GM19438 (cell line): Measurements from ENCODE around the gene KIAA1328.
"Not testable (repeated sequence)": the region's sequence is repeated elsewhere in the genome, so short reads cannot be mapped to it uniquely, and the experiment has no call there.

Experiments used
- ATAC-seq: cut with Tn5 transposase; IDR thresholded peaks from one replicate; pipeline ENCODE4 v1.9.1; 2021; ENCODE audit warnings: low read depth; ENCODE audit not compliant: unreplicated experiment

Gene KIAA1328

DNA sequence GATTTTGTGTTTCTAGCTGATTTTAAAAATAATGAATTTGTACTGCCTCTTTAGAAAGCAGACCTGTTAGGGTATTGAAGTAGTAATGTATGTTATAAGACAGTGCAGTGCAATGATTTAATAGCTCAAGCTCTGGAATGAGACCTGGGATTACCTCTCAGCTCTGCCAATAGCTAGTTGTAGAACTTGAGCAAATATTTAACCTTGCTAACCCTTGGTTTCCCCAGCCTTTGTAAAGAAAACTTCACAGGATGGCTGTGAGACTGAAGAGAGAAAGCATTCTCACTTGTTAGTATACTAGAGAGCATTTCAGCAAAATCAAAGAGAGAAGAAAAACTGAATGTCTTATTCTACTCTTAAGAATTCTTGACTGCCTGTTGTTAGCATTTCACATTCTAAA is 293.9 kb downstream of the KIAA1328 start:
- no peak for ATAC-seq

GRCh38 chr18:37124516-37124915 is 295.6 kb downstream of the KIAA1328 start:
- ATAC-seq: no peak

GRCh38 chr18:37135177-37135576 is 306.2 kb downstream of the KIAA1328 start:
- ATAC-seq: no peak

DNA sequence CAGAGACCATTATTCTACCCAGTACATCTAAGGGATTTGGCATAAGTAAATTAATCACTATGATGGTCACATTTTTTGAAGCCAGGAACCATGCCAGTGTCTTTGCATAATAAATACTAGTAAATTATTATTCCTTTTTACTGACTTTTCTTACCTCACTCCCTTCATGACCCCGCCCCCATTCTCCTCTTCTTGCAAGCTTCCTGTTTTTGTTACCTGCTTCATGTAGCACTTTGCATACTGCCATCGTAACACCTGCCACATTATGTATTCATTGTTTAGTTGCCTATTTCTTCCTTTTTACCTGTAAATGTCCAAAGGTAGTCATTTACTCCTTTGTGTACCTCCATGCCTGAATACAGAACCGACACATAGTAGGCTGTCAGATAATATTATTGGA is 309.5 kb downstream of the KIAA1328 start:
- ATAC-seq: no peak

DNA sequence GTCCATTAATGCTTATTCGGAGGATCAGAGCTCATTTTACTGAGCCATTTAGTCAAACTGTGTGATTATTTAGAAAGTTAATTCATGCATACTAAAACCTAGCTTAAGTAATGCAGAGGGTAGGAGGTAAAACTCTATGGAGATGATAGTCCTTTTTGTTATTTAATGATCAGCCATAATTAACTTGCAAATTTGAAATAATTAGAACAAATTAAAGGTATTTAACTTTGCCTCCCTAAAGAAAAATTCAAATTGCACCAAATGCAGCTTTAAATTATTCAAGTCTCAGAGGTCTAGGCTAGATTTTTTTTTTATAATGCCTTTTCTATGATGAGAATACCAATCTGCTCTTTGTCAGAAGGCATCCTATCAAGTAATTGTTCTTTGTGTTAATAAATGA is 310.9 kb downstream of the KIAA1328 start:
- ATAC-seq: no peak

DNA sequence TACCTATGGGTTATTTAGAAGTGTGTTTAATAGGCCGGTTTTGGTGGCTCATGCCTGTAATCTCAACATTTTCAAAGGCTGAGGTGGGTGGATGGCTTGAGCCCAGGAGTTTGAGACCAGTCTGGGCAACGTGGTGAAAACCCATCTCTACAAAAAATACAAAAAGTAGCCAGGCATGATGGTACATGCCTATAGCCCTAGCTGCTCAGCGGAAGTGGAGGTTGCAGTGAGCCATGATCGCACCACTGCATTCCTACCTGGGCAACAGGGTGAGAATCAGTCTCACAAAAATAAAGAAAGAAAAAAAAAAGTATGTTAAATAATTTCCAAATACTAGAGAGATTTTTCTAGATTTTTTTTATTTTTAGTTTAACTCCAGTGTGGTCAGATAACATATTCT is 316.0 kb downstream of the KIAA1328 start:
- no peak for ATAC-seq

GRCh38 chr18:37156330-37156942 is 327.5 kb downstream of the KIAA1328 start:
- ATAC-seq: no peak

- ATAC-seq: no peak
Observed at GRCh38 chr18:37160038-37160820, 331.3 kb downstream of the KIAA1328 start.

GRCh38 chr18:37161491-37161890 is 332.6 kb downstream of the KIAA1328 start:
- no peak for ATAC-seq

DNA sequence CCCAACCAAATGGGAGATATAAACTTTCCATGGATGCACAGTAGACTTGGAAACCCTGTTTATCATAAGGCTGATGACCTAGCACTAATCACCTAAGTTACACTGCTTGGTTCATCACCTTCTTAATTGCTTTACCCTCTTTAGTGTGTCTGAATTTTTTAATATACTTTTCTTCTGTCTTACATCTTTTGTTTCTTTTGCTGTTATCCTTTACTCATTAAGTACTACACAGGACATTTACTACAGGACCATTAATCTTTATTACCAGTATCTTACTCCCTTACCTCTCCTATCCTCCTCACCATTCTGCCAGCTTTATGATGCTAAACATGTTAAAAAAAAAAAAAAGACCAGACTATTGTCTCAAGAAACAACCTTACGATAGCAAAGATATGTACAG is 333.6 kb downstream of the KIAA1328 start:
- ATAC-seq: no peak

DNA sequence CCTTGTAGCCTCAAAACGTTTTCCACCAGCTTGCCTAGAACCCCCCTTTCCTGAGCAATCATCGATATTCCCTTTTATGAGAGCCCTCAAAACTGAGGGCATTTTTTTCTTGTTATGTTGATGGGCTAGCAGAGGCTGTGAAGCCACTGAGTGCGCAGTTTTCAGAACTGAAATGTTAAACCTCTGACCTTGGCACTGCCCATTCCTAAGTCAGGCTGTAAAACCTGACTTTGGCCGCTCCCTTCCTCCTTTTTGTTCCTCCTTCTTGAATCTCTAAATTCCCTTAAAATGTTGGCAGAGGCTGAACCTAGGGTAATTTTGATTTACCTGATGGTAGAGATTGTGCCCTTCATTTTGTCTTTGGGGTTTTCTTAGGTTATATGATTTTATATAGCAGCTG is 334.2 kb downstream of the KIAA1328 start:
- ATAC-seq: no peak

DNA sequence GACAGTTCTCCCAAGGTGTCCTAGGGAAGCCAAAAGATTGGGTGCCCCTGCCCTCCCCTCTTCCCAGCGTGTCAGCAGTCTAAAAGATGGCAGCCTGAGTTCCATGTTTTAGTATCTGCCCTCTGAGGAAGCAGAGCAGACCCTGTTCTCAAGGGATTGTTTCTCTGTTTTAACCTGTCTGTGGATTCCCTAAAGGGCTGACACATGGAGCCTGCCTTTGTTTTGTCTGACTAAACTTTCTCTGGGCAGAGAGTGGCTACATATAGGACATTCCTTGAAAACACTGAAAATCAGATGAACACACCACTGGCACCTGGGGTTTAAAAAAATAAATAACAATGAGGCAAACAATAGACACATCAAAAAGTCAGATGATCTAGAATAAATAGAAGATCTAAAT is 337.6 kb downstream of the KIAA1328 start:
- no peak for ATAC-seq

GRCh38 chr18:37166966-37167365 is 338.0 kb downstream of the KIAA1328 start:
- ATAC-seq: not testable (repeated sequence)

- no peak for ATAC-seq
Observed at GRCh38 chr18:37170984-37171383, 342.1 kb downstream of the KIAA1328 start.

DNA sequence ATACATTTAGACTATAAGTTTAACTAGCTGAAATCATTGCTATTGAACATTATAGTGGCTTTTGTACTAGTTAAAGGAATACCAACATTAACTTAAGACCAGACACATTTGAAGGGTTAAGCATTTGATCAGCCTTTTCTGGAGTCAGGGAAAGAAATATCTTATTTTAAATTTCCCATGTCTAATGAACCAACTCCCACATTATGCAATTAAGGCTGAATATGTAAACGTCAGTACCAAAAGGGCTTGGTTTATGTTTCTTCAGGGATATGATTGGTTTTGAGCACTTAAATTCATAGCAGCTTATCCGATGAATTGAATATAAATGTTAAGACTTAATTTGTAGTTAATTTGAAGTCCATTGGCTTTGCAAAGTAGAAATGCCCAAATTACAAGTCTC is 344.5 kb downstream of the KIAA1328 start:
- no peak for ATAC-seq

DNA sequence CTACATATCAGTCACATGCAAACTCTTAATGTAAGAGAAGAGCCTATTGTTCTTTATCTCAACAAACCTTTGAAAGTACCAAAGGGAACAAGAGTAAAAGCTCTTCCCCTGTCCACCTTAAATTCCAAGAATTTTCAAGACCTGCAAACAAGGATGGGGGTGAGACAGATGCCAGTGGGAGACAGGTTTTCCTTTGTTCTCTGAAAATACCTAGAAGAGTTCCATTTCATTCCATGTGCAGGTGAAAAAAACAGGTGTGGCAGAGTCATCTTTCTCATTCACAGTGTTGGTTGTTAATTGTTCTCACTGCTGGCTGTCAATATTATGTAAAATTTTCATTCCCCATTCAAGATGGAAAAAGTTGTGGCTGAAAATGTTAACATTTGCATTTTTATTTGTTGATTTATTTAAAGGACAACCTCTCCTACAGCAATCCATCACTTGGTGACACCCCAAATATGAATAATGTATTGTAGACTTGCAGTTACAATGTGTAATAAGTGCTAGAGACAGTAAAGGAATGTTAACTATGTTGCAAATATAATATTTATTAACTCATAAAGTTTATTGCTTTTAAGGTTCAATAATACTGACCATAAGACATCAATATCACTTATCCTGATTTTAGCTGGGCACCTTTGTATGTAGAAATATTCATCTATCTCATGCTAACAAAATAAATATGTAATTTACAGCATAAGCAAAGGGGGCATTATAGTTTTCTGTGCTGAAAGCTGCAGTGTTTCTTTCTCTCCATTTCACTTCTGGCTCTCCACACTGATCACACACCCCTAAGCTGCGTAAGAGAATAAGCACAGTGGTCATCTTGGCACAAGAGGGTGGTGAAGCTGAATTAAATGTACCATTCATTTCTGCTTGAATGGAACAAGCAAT is 347.0 kb downstream of the KIAA1328 start:
- ATAC-seq: no peak

DNA sequence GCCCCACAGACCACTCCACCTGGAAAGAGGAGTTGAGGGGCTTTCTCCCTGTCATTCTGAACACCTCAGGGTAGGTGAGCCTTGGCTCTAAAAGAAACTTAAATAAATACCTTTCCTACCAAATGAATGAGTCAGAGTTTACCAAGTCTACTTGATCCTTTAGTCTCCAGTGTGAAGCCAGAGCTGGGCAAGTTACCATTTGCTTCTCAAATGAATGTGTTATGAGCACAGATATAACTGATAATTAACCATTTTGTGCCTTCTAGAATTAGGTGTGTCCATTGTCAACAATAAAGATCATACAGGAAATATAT is 347.7 kb downstream of the KIAA1328 start:
- no peak for ATAC-seq

- no peak for ATAC-seq
Observed at GRCh38 chr18:37179384-37179783, 350.5 kb downstream of the KIAA1328 start.

GRCh38 chr18:37180086-37180485 is 351.2 kb downstream of the KIAA1328 start:
- no peak for ATAC-seq

GRCh38 chr18:37182340-37183135 is 353.6 kb downstream of the KIAA1328 start:
- ATAC-seq: no peak
